HepG2 (cell line): ENCODE results near the gene CMTM4. TPM values are rescaled to one million over a fixed set of nuclear protein-coding genes. Genes with fewer than 3 reads are reported as not detected.
A peak's percentile ranks its signal among the peaks of the same experiment; 100 is the strongest.

Experiments used
- ATAC-seq: fragments of 200-7000 bp; cut with Tn5 transposase; 3 replicates; pipeline ENCODE4 v1.9.1; 2020; ENCODE audit warnings: mild to moderate bottlenecking, moderate library complexity
- BruUV-seq: library from RNA; stranded (reverse); fragments of 400-500 nt; replicated peaks from 2 replicates; lab custom pipeline; 2021; lab: Mats Ljungman, UMichigan
- CTCF ChIA-PET: fragments of 300-600 bp; formaldehyde crosslinking; extraction: SDS; loops from one replicate; lab custom pipeline; 2021; ENCODE audit warnings: low total read pairs, inconsistent platforms, low intra/inter-chr PET ratio; lab: Yijun Ruan, JAX
- POLR2A ChIA-PET: fragments of 350-600 bp; sonication (Branson Sonifier 250); formaldehyde crosslinking; loops from one replicate; lab custom pipeline; 2020; ENCODE audit warnings: antibody characterized with exemption, inconsistent platforms; lab: Yijun Ruan, JAX
- DNase-seq: peaks from one replicate; pipeline ENCODE4 v3.0.0-alpha.2; 2015; ENCODE audit warnings: low spot score
- FAIRE-seq: peaks from 3 replicates; lab custom pipeline; 2011; peaks lifted over from hg19 to GRCh38; lab: Jason Lieb, UNC
- H2AFZ ChIP-seq: one replicate; pipeline ENCODE4 v1.6.1; 2011; ENCODE audit warnings: low read length, inconsistent platforms
- H3K27ac ChIP-seq: fragments of 300-600 bp; 3 replicates; pipeline ENCODE4 v1.8.0; 2011; ENCODE audit warnings: mixed run types, mild to moderate bottlenecking, mixed read lengths, low read length, inconsistent platforms; ENCODE audit not compliant: insufficient read depth; ENCODE audit errors: extremely low read length
- H3K27me3 ChIP-seq, 2 experiments: fragments of 200-600 bp in 1 of 2; 2 replicates in 1 of 2; 3 replicates in 1 of 2; pipeline versions ENCODE4 v1.6.0 to v1.8.0; 2011; ENCODE audit warnings: low read length in 2 of 2, mild to moderate bottlenecking in 2 of 2, moderate library complexity in 2 of 2, inconsistent platforms in 1 of 2; ENCODE audit not compliant: insufficient read depth in 2 of 2, control insufficient read depth in 1 of 2
- H3K36me3 ChIP-seq, 2 experiments: fragments of 200-600 bp in 1 of 2; replicated peaks in 1 of 2; 2 replicates in 1 of 2; 3 replicates in 1 of 2; pipeline versions ENCODE4 v1.5.1 to v1.8.0; 2011; ENCODE audit warnings: low read length in 2 of 2, inconsistent platforms in 1 of 2; ENCODE audit not compliant: insufficient read depth in 2 of 2, control insufficient read depth in 1 of 2
- H3K4me1 ChIP-seq: 2 replicates; pipeline ENCODE4 v1.5.1; 2012; ENCODE audit warnings: low read length, inconsistent platforms; ENCODE audit not compliant: insufficient read depth
- H3K4me2 ChIP-seq: 2 replicates; pipeline ENCODE4 v1.6.0; 2011; ENCODE audit warnings: low read depth, low read length, inconsistent platforms
- H3K4me3 ChIP-seq, 3 experiments: fragments of 200-600 bp in 1 of 3; sonication (generic), shearing (Covaris generic) in 1 of 3; replicated peaks in 1 of 3; 2 replicates each; pipeline ENCODE4 v1.5.1; 2011 to 2016; ENCODE audit warnings: low read length in 3 of 3, inconsistent platforms in 2 of 3, low read depth in 2 of 3, mild to moderate bottlenecking in 2 of 3, control low read depth in 1 of 3, mixed read lengths in 1 of 3; ENCODE audit not compliant: insufficient read depth in 1 of 3
- H3K79me2 ChIP-seq: one replicate; pipeline ENCODE4 v1.6.1; 2011; ENCODE audit warnings: low read length, inconsistent platforms; ENCODE audit not compliant: insufficient read depth
- H3K9ac ChIP-seq: 2 replicates; pipeline ENCODE4 v1.6.0; 2011; ENCODE audit warnings: mild to moderate bottlenecking, low read depth, low read length, inconsistent platforms; ENCODE audit not compliant: insufficient read depth
- H3K9me3 ChIP-seq: 2 replicates; pipeline ENCODE4 v1.5.1; 2012; ENCODE audit warnings: mild to moderate bottlenecking, low read length
- H4K20me1 ChIP-seq: 2 replicates; pipeline ENCODE4 v1.6.0; 2011; ENCODE audit warnings: inconsistent platforms, mild to moderate bottlenecking, low read length, moderate library complexity; ENCODE audit not compliant: insufficient read depth
- JUNB ChIP-seq: sonication (generic); formaldehyde crosslinking; IDR thresholded peaks from 2 replicates; pipeline ENCODE4 v1.8.0; 2022; ENCODE audit warnings: missing genetic modification reagents, mild to moderate bottlenecking, borderline replicate concordance
- NR1H2 ChIP-seq: sonication (generic); formaldehyde crosslinking; IDR thresholded peaks from 2 replicates; pipeline ENCODE4 v1.8.1; 2022; ENCODE audit warnings: low read depth, missing genetic modification reagents, borderline replicate concordance
- TEAD3 ChIP-seq: optimal IDR thresholded peaks from 2 replicates; pipeline ENCODE3; 2016; ENCODE audit warnings: borderline replicate concordance
- TSC22D2 ChIP-seq: sonication (generic); formaldehyde crosslinking; IDR thresholded peaks from 2 replicates; pipeline ENCODE4 v1.5.1; 2020; ENCODE audit warnings: missing genetic modification reagents, mild to moderate bottlenecking, borderline replicate concordance
- ZHX2 ChIP-seq, 2 experiments: sonication (generic) in 1 of 2; formaldehyde crosslinking in 1 of 2; IDR thresholded peaks; 2 replicates each; pipeline versions ENCODE4 v1.6.1 to v1.9.0; 2014 to 2022; ENCODE audit warnings: antibody characterized with exemption in 1 of 2, borderline replicate concordance in 1 of 2, inconsistent platforms in 1 of 2, low read depth in 1 of 2, missing genetic modification reagents in 1 of 2
- ZNF124 ChIP-seq: sonication (generic); formaldehyde crosslinking; IDR thresholded peaks from 2 replicates; pipeline ENCODE4 v1.4.0; 2020; ENCODE audit warnings: missing genetic modification reagents
- ZNF256 ChIP-seq: sonication (generic); formaldehyde crosslinking; conservative IDR thresholded peaks from 2 replicates; pipeline ENCODE4 v1.4.0; 2020; ENCODE audit warnings: missing genetic modification reagents
- ZNF264 ChIP-seq: sonication (generic); formaldehyde crosslinking; IDR thresholded peaks from 2 replicates; pipeline ENCODE4 v1.4.0; 2020; ENCODE audit warnings: missing genetic modification reagents
- ZNF546 ChIP-seq: sonication (generic); formaldehyde crosslinking; conservative IDR thresholded peaks from 2 replicates; pipeline ENCODE4 v1.8.1; 2023; ENCODE audit warnings: mild to moderate bottlenecking, missing genetic modification reagents
- ZNF562 ChIP-seq: sonication (generic); formaldehyde crosslinking; IDR thresholded peaks from 2 replicates; pipeline ENCODE4 v1.8.0; 2022; ENCODE audit warnings: missing genetic modification reagents, borderline replicate concordance
- ZNF724P ChIP-seq: sonication (generic); formaldehyde crosslinking; IDR thresholded peaks from 2 replicates; pipeline ENCODE4 v1.8.0; 2022; ENCODE audit warnings: missing genetic modification reagents, borderline replicate concordance
- ZNF75D ChIP-seq: sonication (generic); formaldehyde crosslinking; IDR thresholded peaks from 2 replicates; pipeline ENCODE4 v1.8.1; 2023; ENCODE audit warnings: missing genetic modification reagents, mild to moderate bottlenecking, borderline replicate concordance
- WGBS: methylation state at CpG from one replicate; pipeline ENCODE4 v1.1.6; 2017; ENCODE audit warnings: low lambda C conversion rate; 5-methylcytosine and 5-hydroxymethylcytosine counted together
- in situ Hi-C: cut with HindIII; loops from 2 replicates; pipeline ENCODE4 v1.10.0; 2017; ENCODE audit warnings: low pct_unique_long_range_greater_than_20kb; ENCODE audit not compliant: extremely low pct_ligation_motif_present
- intact Hi-C: fragments of 100-400 bp; cut with micrococcal nuclease; formaldehyde crosslinking; loops from one replicate; pipeline ENCODE4 v1.10.0; 2022; ENCODE audit not compliant: unreplicated experiment
- polyA plus RNA-seq, 8 experiments: library from polyadenylated mRNA; depleted of rRNA in 3 of 8; stranded (reverse) in 7 of 8; unstranded in 1 of 8; fragments of >200 nt; fragmentation: Illumina TruSeq in 4 of 8; extraction: Trizol in 4 of 8; gene quantifications; 2 replicates each; pipeline versions ENCODE4 v1.2.1 to v1.2.3, GENCODE V29; 2011 to 2016; ENCODE audit warnings: low read depth in 4 of 8, missing spikeins in 1 of 8, mixed read lengths in 1 of 8; ENCODE audit not compliant: insufficient read depth in 1 of 8
- total RNA-seq, 5 experiments: library from RNA; depleted of rRNA; stranded (reverse); fragments of >200 nt; fragmentation: Illumina TruSeq; extraction: Trizol; gene quantifications; 2 replicates each; pipeline ENCODE4 v1.2.3, GENCODE V29; 2016; ENCODE audit warnings: low read depth in 1 of 5

Gene CMTM4
- total and polyA plus RNA-seq, 2 of the 13 experiments (the other 11 are each of a cell fraction or from before 2014, with no cell fraction given) = 32.0 to 36.3 TPM

GRCh38 chr16:66719246-66719645, 22.7 kb upstream of the CMTM4 start:
- Histone ChIP-seq H3K36me3 (peaks cover 8 to 27% of the 10 kb centered on the region in 2 experiments), H3K4me3 (no peak overlapping the region), H3K4me1 (peaks cover 12% of the 10 kb centered on the region), H3K27ac (no peak overlapping the region), H2AFZ (no peak overlapping the region), H3K27me3 (no peaks in the 10 kb centered on the region; a peak in 1 of 5 replicates), H3K9ac (no peak overlapping the region), H3K9me3 (no peaks in the 10 kb centered on the region), H3K79me2 (no peaks in the 10 kb centered on the region), H4K20me1 (no peaks in the 10 kb centered on the region), H3K4me2 (no peak overlapping the region)
- BruUV-seq = no TSS peak
- FAIRE-seq = peak; percentile 32
- no peak for TF ChIP-seq ZNF256 (CRISPR knock-in tag)
- no peak for TF ChIP-seq ZNF124 (CRISPR knock-in tag)
- no peak for TF ChIP-seq TEAD3 (CRISPR knock-in tag)
- TF ChIP-seq ZNF264 (CRISPR knock-in tag) = no peak
- TF ChIP-seq NR1H2 (CRISPR knock-in tag) = no peak
- TF ChIP-seq ZNF562 (CRISPR knock-in tag) = no peak
- TF ChIP-seq TSC22D2 (CRISPR knock-in tag) = no peak
- no peak for TF ChIP-seq ZNF724P (CRISPR knock-in tag)
- no peak for ATAC-seq
- in situ Hi-C loops = no loop called here
- ChIA-PET CTCF (no interaction called here), POLR2A (no interaction called here)
- intact Hi-C loops = no loop called here
- DNase-seq = no peak
- 97% methylated on average over 4 of the region's 4 CpGs for WGBS

GRCh38 chr16:66717776-66718175, 21.2 kb upstream of the CMTM4 start:
- H3K27me3 ChIP-seq = no peaks in the 10 kb centered on the region; a peak in 2 of 5 replicates
- no peak overlapping the region for H2AFZ ChIP-seq
- H3K4me1 ChIP-seq = peaks cover 16% of the 10 kb centered on the region
- ATAC-seq (peak; percentile 18; the same call in 2 of the 3 replicates), FAIRE-seq (no peak), DNase-seq (no peak)
- intact Hi-C loops = no loop called here
- no TSS peak for BruUV-seq
- H3K27ac ChIP-seq = no peak overlapping the region
- H3K79me2 ChIP-seq = no peaks in the 10 kb centered on the region
- no peaks in the 10 kb centered on the region for H3K9me3 ChIP-seq
- peaks cover 2 to 12% of the 10 kb centered on the region in 2 experiments; a peak in 4 of 5 replicates for H3K36me3 ChIP-seq
- no peak overlapping the region for H3K9ac ChIP-seq
- ChIA-PET CTCF (interaction anchor here (1.3 kb wide), 1 partner anchor 150 kb away, joined by 5 read pairs; no protein-coding TSS in a partner anchor), POLR2A (no interaction called here)
- no peaks in the 10 kb centered on the region for H4K20me1 ChIP-seq
- no peak overlapping the region for H3K4me2 ChIP-seq
- WGBS = 94% methylated on average over 4 of the region's 4 CpGs
- in situ Hi-C loops = no loop called here
- no peak overlapping the region for H3K4me3 ChIP-seq
- TF ChIP-seq ZNF546 (CRISPR knock-in tag) (no peak), JUNB (CRISPR knock-in tag) (no peak), ZHX2 (IDR thresholded peaks at IDR 0.05; ENCODE audit: low read depth) (no peak), ZHX2 (CRISPR knock-in tag; IDR thresholded peaks at IDR 0.05; ENCODE audit: borderline replicate concordance) (no peak), ZNF75D (CRISPR knock-in tag) (no peak)
